Measurements from ENCODE around the gene AKAP6.

- no peak for TF ChIP-seq POLR2A (IDR thresholded peaks at IDR 0.05)
- TF ChIP-seq CTCF (IDR thresholded peaks at IDR 0.05), result no peak
These were observed 29.7 kb downstream of the AKAP6 start for GRCh38 chr14:32358781-32359180.
